ENCODE results near the gene MLXIPL. TPM values are rescaled to one million over a fixed set of nuclear protein-coding genes. Genes with fewer than 3 reads are reported as not detected.

Gene MLXIPL
- total RNA-seq, 1 experiment from 2014 or later: 7.2 TPM

DNA sequence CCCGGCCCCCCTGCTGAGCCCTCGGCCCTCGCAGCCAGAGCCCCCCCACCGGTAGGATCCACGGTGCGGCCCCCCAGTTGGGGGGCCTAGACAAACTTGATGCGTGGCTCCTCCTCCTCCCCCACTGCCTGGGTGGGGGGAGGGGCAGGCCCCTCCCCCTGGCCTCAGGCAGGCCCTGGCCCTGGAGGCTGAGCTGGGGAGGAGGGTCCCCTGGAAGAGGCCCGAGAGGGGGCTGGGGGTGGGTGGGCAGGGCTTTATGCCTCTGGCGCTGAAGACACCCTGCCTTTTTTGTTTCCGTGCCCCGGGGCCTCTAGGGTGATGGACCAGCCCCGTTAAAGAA is 47.0 kb upstream of the MLXIPL start:
- DNase-seq (ENCODE audit: low read depth, low spot score): no peak
- Histone ChIP-seq H3K27ac (ENCODE audit: low read length) (no peak overlapping the region), H3K9me3 (ENCODE audit: control insufficient read depth, insufficient read depth, low read depth, low read length) (no peaks in the 10 kb centered on the region), H3K4me3 (ENCODE audit: low read depth in 2 of 2, low read length in 2 of 2) (no peak overlapping the region), H3K4me1 (ENCODE audit: control insufficient read depth, insufficient read depth, low read length) (peaks cover 4% of the 10 kb centered on the region; the same call in 1 of the 2 replicates), H3K27me3 (ENCODE audit: control insufficient read depth, insufficient read depth, low read length) (no peaks in the 10 kb centered on the region), H3K36me3 (ENCODE audit: control insufficient read depth, insufficient read depth, low read length) (no peaks in the 10 kb centered on the region)
- BruUV-seq (replicated peaks): no TSS peak
- ATAC-seq: no peak
- no peak for TF ChIP-seq TCF7L2 (IDR thresholded peaks at IDR 0.05; ENCODE audit: low read depth, low read length)
- TF ChIP-seq, protein P1, sequence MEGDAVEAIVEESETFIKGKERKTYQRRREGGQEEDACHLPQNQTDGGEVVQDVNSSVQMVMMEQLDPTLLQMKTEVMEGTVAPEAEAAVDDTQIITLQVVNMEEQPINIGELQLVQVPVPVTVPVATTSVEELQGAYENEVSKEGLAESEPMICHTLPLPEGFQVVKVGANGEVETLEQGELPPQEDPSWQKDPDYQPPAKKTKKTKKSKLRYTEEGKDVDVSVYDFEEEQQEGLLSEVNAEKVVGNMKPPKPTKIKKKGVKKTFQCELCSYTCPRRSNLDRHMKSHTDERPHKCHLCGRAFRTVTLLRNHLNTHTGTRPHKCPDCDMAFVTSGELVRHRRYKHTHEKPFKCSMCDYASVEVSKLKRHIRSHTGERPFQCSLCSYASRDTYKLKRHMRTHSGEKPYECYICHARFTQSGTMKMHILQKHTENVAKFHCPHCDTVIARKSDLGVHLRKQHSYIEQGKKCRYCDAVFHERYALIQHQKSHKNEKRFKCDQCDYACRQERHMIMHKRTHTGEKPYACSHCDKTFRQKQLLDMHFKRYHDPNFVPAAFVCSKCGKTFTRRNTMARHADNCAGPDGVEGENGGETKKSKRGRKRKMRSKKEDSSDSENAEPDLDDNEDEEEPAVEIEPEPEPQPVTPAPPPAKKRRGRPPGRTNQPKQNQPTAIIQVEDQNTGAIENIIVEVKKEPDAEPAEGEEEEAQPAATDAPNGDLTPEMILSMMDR (IDR thresholded peaks at IDR 0.05): no peak
- POLR2A ChIA-PET: no interaction called here
- intact Hi-C loops (cut with micrococcal nuclease; ENCODE audit: unreplicated experiment) (no loop called here), in situ Hi-C loops (cut with HindIII; ENCODE audit: low pct_unique_long_range_greater_than_20kb, low sequenced_read_pairs) (no loop called here)
- CTCF ChIA-PET: no interaction called here

DNA sequence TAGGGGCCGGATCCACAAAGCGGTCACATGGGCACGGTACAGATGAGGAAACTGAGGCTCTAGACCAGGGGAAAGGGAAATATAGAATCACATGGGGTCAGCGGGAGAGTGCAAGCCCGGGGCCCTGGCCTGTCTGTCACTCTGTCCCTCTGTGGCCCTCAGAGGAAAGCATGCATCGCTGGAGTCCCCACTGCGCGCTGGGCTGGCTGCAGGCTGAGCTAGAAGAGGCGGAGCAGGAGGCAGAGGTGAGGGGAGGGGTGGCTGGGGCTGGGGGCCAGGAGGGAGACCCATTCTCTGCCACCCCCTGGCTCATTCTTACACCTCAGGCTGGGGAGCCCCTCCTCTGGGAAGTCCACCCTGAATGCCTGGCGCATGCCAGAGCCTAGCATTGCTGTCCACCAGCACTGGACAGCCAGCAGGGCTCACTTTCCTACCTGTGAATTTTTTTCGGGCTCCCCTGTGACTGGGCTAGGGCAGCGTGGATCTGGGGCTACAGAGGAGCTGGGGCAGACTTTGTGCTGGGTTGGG is 45.6 kb upstream of the MLXIPL start:
- no peak overlapping the region for H3K4me3 ChIP-seq (ENCODE audit: low read depth in 2 of 2, low read length in 2 of 2)
- intact Hi-C loops (cut with micrococcal nuclease; ENCODE audit: unreplicated experiment) (loop anchor here (5.0 kb wide), 1 partner anchor 63 kb away; no protein-coding TSS in a partner anchor), in situ Hi-C loops (cut with HindIII; ENCODE audit: low pct_unique_long_range_greater_than_20kb, low sequenced_read_pairs) (no loop called here)
- CTCF ChIA-PET: interaction anchor here (1.1 kb wide), 1 partner anchor 57 kb away, joined by 3 read pairs; no protein-coding TSS in a partner anchor
- H3K27me3 ChIP-seq (ENCODE audit: control insufficient read depth, insufficient read depth, low read length): no peaks in the 10 kb centered on the region
- H3K27ac ChIP-seq (ENCODE audit: low read length): no peak overlapping the region
- H3K9me3 ChIP-seq (ENCODE audit: control insufficient read depth, insufficient read depth, low read depth, low read length): no peaks in the 10 kb centered on the region
- POLR2A ChIA-PET: no interaction called here
- no peak for TF ChIP-seq TCF7L2 (IDR thresholded peaks at IDR 0.05; ENCODE audit: low read depth, low read length)
- TF ChIP-seq, protein P1 (IDR thresholded peaks at IDR 0.05): no peak
- TF ChIP-seq, protein P2, sequence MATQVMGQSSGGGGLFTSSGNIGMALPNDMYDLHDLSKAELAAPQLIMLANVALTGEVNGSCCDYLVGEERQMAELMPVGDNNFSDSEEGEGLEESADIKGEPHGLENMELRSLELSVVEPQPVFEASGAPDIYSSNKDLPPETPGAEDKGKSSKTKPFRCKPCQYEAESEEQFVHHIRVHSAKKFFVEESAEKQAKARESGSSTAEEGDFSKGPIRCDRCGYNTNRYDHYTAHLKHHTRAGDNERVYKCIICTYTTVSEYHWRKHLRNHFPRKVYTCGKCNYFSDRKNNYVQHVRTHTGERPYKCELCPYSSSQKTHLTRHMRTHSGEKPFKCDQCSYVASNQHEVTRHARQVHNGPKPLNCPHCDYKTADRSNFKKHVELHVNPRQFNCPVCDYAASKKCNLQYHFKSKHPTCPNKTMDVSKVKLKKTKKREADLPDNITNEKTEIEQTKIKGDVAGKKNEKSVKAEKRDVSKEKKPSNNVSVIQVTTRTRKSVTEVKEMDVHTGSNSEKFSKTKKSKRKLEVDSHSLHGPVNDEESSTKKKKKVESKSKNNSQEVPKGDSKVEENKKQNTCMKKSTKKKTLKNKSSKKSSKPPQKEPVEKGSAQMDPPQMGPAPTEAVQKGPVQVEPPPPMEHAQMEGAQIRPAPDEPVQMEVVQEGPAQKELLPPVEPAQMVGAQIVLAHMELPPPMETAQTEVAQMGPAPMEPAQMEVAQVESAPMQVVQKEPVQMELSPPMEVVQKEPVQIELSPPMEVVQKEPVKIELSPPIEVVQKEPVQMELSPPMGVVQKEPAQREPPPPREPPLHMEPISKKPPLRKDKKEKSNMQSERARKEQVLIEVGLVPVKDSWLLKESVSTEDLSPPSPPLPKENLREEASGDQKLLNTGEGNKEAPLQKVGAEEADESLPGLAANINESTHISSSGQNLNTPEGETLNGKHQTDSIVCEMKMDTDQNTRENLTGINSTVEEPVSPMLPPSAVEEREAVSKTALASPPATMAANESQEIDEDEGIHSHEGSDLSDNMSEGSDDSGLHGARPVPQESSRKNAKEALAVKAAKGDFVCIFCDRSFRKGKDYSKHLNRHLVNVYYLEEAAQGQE (IDR thresholded peaks at IDR 0.05; ENCODE audit: insufficient read depth in 1 of 2, low read depth in 2 of 2, low read length in 1 of 2): no peak
- no peak for TF ChIP-seq POLR2AphosphoS5 (IDR thresholded peaks at IDR 0.05; ENCODE audit: low read depth, low read length)
- no peak for TF ChIP-seq SIN3A (IDR thresholded peaks at IDR 0.05; ENCODE audit: borderline replicate concordance, insufficient read depth, low read depth, low read length)
- H3K4me1 ChIP-seq (ENCODE audit: control insufficient read depth, insufficient read depth, low read length): peaks cover 8% of the 10 kb centered on the region
- no peak for ATAC-seq
- BruUV-seq (replicated peaks): no TSS peak
- no peak for DNase-seq (ENCODE audit: low read depth, low spot score)
- no peaks in the 10 kb centered on the region for H3K36me3 ChIP-seq (ENCODE audit: control insufficient read depth, insufficient read depth, low read length)

Measured in Panc1 (cell line).